Subcutaneous adipose tissue (tissue), 4 donors: ENCODE data around the gene TSPAN5. TPM values are rescaled to one million over a fixed set of nuclear protein-coding genes. Genes with fewer than 3 reads are reported as not detected.

Source experiments
- total RNA-seq, 4 donors: library from RNA; depleted of rRNA; stranded (reverse); fragments of >200 nt; gene quantifications; one replicate each; pipeline ENCODE4 v1.1.0, GENCODE V29; 2016
- TF ChIP-seq, protein P1 (sequence below): fragments of 450-650 bp; IDR thresholded peaks from one replicate; pipeline ENCODE4 v1.5.1; 2016; ENCODE audit warnings: low read depth, mild to moderate bottlenecking, control low read depth, antibody characterized with exemption, moderate library complexity

TSPAN5 gene
- total RNA-seq, 4 donors from 2014 or later: 2.2 to 6.5 (median 4.1) TPM

DNA sequence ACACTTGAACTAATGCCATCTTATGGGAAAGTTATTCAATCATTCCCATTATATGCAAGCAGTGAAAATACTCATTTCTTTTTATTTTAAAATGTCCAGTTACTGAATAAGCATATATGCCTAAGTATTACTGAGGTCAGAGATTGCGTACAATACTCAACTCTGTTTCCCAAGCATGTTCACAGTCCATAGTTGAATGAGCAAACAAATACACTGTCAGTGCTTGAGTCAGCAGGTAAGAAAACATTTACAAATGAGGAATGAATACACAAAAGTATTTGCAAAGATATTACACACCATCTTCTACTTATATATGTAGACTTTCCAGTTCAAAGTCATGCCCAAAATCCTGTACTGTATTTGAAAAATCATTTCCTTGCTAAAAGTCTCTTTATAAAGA lies 74.1 kb downstream of the TSPAN5 start:
- TF ChIP-seq, protein P1, sequence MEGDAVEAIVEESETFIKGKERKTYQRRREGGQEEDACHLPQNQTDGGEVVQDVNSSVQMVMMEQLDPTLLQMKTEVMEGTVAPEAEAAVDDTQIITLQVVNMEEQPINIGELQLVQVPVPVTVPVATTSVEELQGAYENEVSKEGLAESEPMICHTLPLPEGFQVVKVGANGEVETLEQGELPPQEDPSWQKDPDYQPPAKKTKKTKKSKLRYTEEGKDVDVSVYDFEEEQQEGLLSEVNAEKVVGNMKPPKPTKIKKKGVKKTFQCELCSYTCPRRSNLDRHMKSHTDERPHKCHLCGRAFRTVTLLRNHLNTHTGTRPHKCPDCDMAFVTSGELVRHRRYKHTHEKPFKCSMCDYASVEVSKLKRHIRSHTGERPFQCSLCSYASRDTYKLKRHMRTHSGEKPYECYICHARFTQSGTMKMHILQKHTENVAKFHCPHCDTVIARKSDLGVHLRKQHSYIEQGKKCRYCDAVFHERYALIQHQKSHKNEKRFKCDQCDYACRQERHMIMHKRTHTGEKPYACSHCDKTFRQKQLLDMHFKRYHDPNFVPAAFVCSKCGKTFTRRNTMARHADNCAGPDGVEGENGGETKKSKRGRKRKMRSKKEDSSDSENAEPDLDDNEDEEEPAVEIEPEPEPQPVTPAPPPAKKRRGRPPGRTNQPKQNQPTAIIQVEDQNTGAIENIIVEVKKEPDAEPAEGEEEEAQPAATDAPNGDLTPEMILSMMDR: no peak

- TF ChIP-seq, protein P1: no peak
Observed at GRCh38 chr4:98583265-98583664, 75.1 kb downstream of the TSPAN5 start.

DNA sequence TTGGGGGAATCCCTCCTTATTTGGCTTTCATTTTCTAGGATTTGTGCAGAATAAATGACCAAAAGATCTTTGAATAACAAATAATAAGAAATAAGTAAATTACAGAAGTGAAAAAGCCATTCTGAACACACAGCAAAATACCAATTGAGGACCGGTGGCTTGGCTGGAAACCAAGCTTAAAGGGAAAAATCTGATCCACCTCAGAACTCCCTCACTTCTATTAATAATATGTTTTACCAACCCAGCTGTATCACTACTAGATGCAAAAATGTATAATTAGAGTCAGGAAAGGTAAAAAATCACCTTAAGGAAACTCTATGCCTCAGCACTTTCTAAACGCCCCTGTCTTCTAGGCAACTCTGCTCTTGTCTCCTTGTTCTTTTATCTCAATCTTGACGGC lies 77.3 kb downstream of the TSPAN5 start:
- TF ChIP-seq, protein P1: no peak

GRCh38 chr4:98577956-98578355 lies 80.5 kb downstream of the TSPAN5 start:
- TF ChIP-seq, protein P1: no peak

- TF ChIP-seq, protein P1: no peak
Observed at GRCh38 chr4:98574816-98575215, 83.6 kb downstream of the TSPAN5 start.

DNA sequence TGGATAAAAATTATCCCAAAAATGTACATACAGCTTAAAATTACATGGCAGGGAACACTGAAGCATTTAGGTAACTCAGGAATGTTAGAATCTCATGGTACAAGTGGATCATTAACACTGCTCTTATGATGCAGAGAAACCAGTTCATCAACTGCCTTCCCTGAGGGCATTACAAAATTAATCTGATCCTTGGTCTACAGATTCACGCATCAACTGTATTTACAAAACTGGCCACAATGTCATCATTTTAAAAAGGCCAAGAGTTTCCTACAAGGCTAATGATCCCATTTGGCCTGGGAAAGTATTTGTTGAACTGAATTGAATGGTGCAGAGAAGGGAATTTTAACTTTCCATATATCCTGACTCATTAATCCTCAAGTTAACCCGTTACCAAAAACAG lies 84.6 kb downstream of the TSPAN5 start:
- TF ChIP-seq, protein P1: no peak

- TF ChIP-seq, protein P1: no peak
Observed at GRCh38 chr4:98572697-98573096, 85.7 kb downstream of the TSPAN5 start.
